Keratinocyte (primary cell): Measurements from ENCODE around the gene OR2AG2.

Source experiments
- CTCF ChIP-seq, 3 experiments: IDR thresholded peaks in 1 of 3; conservative IDR thresholded peaks in 1 of 3; optimal IDR thresholded peaks in 1 of 3; 2 replicates in 2 of 3; 3 replicates in 1 of 3; pipeline versions ENCODE3 to v1.5.1; 2011; ENCODE audit warnings: low read length in 3 of 3, mild to moderate bottlenecking in 3 of 3, moderate library complexity in 2 of 3, control low read depth in 1 of 3, inconsistent platforms in 1 of 3; ENCODE audit not compliant: insufficient read depth in 2 of 3; ENCODE audit errors: extremely low read depth in 1 of 3
- EZH2 ChIP-seq: IDR thresholded peaks from one replicate; pipeline ENCODE4 v1.6.1; 2012; ENCODE audit warnings: inconsistent platforms, mild to moderate bottlenecking, low read length, moderate library complexity

- TF ChIP-seq CTCF (optimal IDR thresholded peaks at IDR 0.05 in 1 of 3, IDR thresholded peaks at IDR 0.05 in 1 of 3, conservative IDR thresholded peaks at IDR 0.05 in 1 of 3; ENCODE audit: extremely low read depth in 1 of 3, insufficient read depth in 2 of 3, low read length in 3 of 3), result no peak
- no peak for TF ChIP-seq EZH2
Observed at GRCh38 chr11:6733326-6734275, 38.2 kb downstream of the OR2AG2 start.
